Uterus (tissue), 4 donors: Measurements from ENCODE around the gene ANKRD22. TPM values are rescaled to one million over a fixed set of nuclear protein-coding genes. Genes with fewer than 3 reads are reported as not detected.

Source experiments
- DNase-seq, 2 donors: peaks; one replicate each; pipeline ENCODE4 v3.0.0-alpha.2; 2019 to 2020
- H3K27ac ChIP-seq, 2 donors: fragments of 200-600 bp; sonication (generic); 1 replicate in 1 of 2; 2 replicates in 1 of 2; pipeline ENCODE4 v1.5.1; 2016 to 2018
- H3K27me3 ChIP-seq, 2 donors: fragments of 200-600 bp; sonication (generic); one replicate each; pipeline ENCODE4 v1.5.1; 2018 to 2019; ENCODE audit warnings: control low read depth in 1 of 2
- H3K36me3 ChIP-seq, 2 donors: fragments of 200-600 bp; sonication (generic); one replicate each; pipeline ENCODE4 v1.5.1; 2019; ENCODE audit warnings: control low read depth in 1 of 2
- H3K4me1 ChIP-seq, 2 donors: fragments of 200-600 bp; sonication (generic); one replicate each; pipeline ENCODE4 v1.5.1; 2018 to 2019; ENCODE audit warnings: control low read depth in 1 of 2
- H3K4me3 ChIP-seq, 2 donors: fragments of 200-600 bp; sonication (generic); 1 replicate in 1 of 2; 2 replicates in 1 of 2; pipeline ENCODE4 v1.5.1; 2018 to 2019; ENCODE audit warnings: mild to moderate bottlenecking in 1 of 2
- H3K9me3 ChIP-seq, 2 donors: fragments of 200-600 bp; sonication (generic); one replicate each; pipeline ENCODE4 v1.5.1; 2019; ENCODE audit warnings: control low read depth in 1 of 2
- POLR2A ChIP-seq, 2 donors: fragments of 450-650 bp; IDR thresholded peaks; one replicate each; pipeline ENCODE4 v1.6.1; 2016; ENCODE audit warnings: antibody characterized with exemption in 2 of 2, mild to moderate bottlenecking in 1 of 2, moderate library complexity in 1 of 2
- intact Hi-C: fragments of 100-400 bp; cut with DNase I; formaldehyde crosslinking; loops from one replicate; pipeline ENCODE4 v1.15.1; 2023; ENCODE audit warnings: low total_unique reads
- total RNA-seq, 4 donors: library from RNA; depleted of rRNA in 3 of 4; stranded (reverse); fragments of >200 nt in 3 of 4; gene quantifications; one replicate each; pipeline versions ENCODE4 v1.1.0 to v1.2.4, GENCODE V29; 2014 to 2023
- TF ChIP-seq, protein P1 (sequence below), 4 experiments: fragments of 200-600 bp in 2 of 4; fragments of 450-650 bp in 2 of 4; sonication (generic) in 2 of 4; IDR thresholded peaks; one replicate each; pipeline ENCODE4 v1.5.1; 2016 to 2019; ENCODE audit warnings: antibody characterized with exemption in 4 of 4, mild to moderate bottlenecking in 2 of 4, moderate library complexity in 1 of 4
- donor health status: DM: yes; HTN: yes; CAD: no.

The ANKRD22 gene
- total RNA-seq, 4 donors from 2014 or later: 0.48 TPM; not detected in 3

GRCh38 chr10:88881922-88882645, 30.4 kb upstream of the ANKRD22 start:
- Histone ChIP-seq H3K36me3 (no peaks in the 10 kb centered on the region), H3K27ac (peak overlapping the region; percentile 83 to 84), H3K9me3 (no peaks in the 10 kb centered on the region), H3K27me3 (no peaks in the 10 kb centered on the region), H3K4me1 (peaks cover 0 to 7% of the 10 kb centered on the region in 2 donors), H3K4me3 (no peak overlapping the region)
- intact Hi-C loops: no loop called here
- DNase-seq: no peak
- TF ChIP-seq, protein P1, sequence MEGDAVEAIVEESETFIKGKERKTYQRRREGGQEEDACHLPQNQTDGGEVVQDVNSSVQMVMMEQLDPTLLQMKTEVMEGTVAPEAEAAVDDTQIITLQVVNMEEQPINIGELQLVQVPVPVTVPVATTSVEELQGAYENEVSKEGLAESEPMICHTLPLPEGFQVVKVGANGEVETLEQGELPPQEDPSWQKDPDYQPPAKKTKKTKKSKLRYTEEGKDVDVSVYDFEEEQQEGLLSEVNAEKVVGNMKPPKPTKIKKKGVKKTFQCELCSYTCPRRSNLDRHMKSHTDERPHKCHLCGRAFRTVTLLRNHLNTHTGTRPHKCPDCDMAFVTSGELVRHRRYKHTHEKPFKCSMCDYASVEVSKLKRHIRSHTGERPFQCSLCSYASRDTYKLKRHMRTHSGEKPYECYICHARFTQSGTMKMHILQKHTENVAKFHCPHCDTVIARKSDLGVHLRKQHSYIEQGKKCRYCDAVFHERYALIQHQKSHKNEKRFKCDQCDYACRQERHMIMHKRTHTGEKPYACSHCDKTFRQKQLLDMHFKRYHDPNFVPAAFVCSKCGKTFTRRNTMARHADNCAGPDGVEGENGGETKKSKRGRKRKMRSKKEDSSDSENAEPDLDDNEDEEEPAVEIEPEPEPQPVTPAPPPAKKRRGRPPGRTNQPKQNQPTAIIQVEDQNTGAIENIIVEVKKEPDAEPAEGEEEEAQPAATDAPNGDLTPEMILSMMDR (IDR thresholded peaks at IDR 0.05): no peak
- no peak for TF ChIP-seq POLR2A (IDR thresholded peaks at IDR 0.05)

- intact Hi-C loops: no loop called here
- H3K27me3 ChIP-seq: no peaks in the 10 kb centered on the region
- H3K27ac ChIP-seq: peak overlapping the region; percentile 83 to 84
- H3K4me1 ChIP-seq: peaks cover 0 to 7% of the 10 kb centered on the region in 2 donors
- no peaks in the 10 kb centered on the region for H3K9me3 ChIP-seq
- DNase-seq: no peak
- H3K4me3 ChIP-seq: peak overlapping the region; percentile 64 to 68
- no peak for TF ChIP-seq POLR2A (IDR thresholded peaks at IDR 0.05)
- TF ChIP-seq, protein P1 (IDR thresholded peaks at IDR 0.05): no peak
- H3K36me3 ChIP-seq: no peaks in the 10 kb centered on the region
Observed at GRCh38 chr10:88881320-88881719, 29.7 kb upstream of the ANKRD22 start.

- peak overlapping the region; percentile 64 to 68 for H3K4me3 ChIP-seq
- H3K27ac ChIP-seq: peak overlapping the region; percentile 83 to 84
- peaks cover 0 to 7% of the 10 kb centered on the region in 2 donors for H3K4me1 ChIP-seq
- H3K9me3 ChIP-seq: no peaks in the 10 kb centered on the region
- TF ChIP-seq, protein P1 (IDR thresholded peaks at IDR 0.05): peak in 3 of 4 experiments; percentile 2 to 39 (median 17)
- TF ChIP-seq POLR2A (IDR thresholded peaks at IDR 0.05): peak; percentile 38 to 64
- no peaks in the 10 kb centered on the region for H3K36me3 ChIP-seq
- DNase-seq: peak; percentile 70 to 76
- H3K27me3 ChIP-seq: no peaks in the 10 kb centered on the region
- intact Hi-C loops: no loop called here
Observed at GRCh38 chr10:88880282-88881076, 28.8 kb upstream of the ANKRD22 start.

DNA sequence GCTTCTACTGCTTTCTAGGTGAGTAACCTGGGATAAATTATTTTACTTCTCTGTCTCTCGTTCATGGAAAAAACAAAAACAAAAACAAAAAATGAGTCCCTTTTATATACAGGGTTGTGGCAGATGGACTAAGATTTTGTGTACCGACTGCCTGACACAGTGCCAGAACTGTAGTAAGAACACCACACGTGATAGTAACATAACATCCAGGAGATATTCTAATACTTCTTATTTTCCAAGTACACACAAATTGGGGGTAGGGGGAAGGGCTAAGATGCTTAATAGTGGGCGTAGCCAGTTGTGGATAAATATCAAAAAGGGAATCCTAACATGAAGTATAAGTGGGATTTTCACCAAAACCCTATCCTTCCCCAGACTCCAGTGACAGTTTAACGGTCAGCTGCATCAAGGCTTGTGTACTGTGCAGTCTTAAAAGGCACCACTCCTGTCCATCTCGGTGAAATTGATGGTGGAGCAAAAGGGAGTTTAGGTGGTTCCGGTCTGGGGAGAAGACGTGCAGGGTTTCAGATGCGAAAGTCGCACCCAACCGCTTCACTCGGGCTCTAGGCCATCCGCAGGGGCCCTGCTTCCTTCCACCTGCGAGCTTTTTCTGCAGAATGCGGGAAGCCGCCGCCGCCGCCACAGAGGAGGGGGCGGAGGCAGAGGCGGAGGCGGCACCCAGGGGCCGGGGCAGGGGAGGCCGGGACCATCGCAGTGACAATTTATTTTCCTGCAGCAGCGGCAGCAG, 28.1 kb upstream of the ANKRD22 start, which contains the start of gene STAMBPL1:
TSS of gene STAMBPL1 (plus strand) at position 712 of the 748 bp plus-strand sequence. CDS start 21,464 bp downstream, outside the sequence.
- no peak for DNase-seq
- intact Hi-C loops: no loop called here
- H3K36me3 ChIP-seq: no peaks in the 10 kb centered on the region
- no peaks in the 10 kb centered on the region for H3K9me3 ChIP-seq
- H3K4me1 ChIP-seq: peaks cover 0 to 7% of the 10 kb centered on the region in 2 donors
- TF ChIP-seq, protein P1 (IDR thresholded peaks at IDR 0.05): no peak
- no peak for TF ChIP-seq POLR2A (IDR thresholded peaks at IDR 0.05)
- peak within 1 kb of the TSS; percentile 64 to 68 for H3K4me3 ChIP-seq
- H3K27ac ChIP-seq: peak within 1 kb of the TSS; percentile 83 to 84
- no peaks in the 10 kb centered on the region for H3K27me3 ChIP-seq
